HepG2 (cell line): ENCODE data around the gene RGS7. TPM values are rescaled to one million over a fixed set of nuclear protein-coding genes. Genes with fewer than 3 reads are reported as not detected.

ENCODE experiments used
- ATAC-seq: fragments of 200-7000 bp; cut with Tn5 transposase; 3 replicates; pipeline ENCODE4 v1.9.1; 2020; ENCODE audit warnings: mild to moderate bottlenecking, moderate library complexity
- BruUV-seq: library from RNA; stranded (reverse); fragments of 400-500 nt; replicated peaks from 2 replicates; lab custom pipeline; 2021; lab: Mats Ljungman, UMichigan
- CTCF ChIA-PET: fragments of 300-600 bp; formaldehyde crosslinking; extraction: SDS; loops from one replicate; lab custom pipeline; 2021; ENCODE audit warnings: low total read pairs, inconsistent platforms, low intra/inter-chr PET ratio; lab: Yijun Ruan, JAX
- POLR2A ChIA-PET: fragments of 350-600 bp; sonication (Branson Sonifier 250); formaldehyde crosslinking; loops from one replicate; lab custom pipeline; 2020; ENCODE audit warnings: antibody characterized with exemption, inconsistent platforms; lab: Yijun Ruan, JAX
- DNase-seq: peaks from one replicate; pipeline ENCODE4 v3.0.0-alpha.2; 2015; ENCODE audit warnings: low spot score
- FAIRE-seq: peaks from 3 replicates; lab custom pipeline; 2011; peaks lifted over from hg19 to GRCh38; lab: Jason Lieb, UNC
- H2AFZ ChIP-seq: one replicate; pipeline ENCODE4 v1.6.1; 2011; ENCODE audit warnings: low read length, inconsistent platforms
- H3K27ac ChIP-seq: fragments of 300-600 bp; 3 replicates; pipeline ENCODE4 v1.8.0; 2011; ENCODE audit warnings: mixed run types, mild to moderate bottlenecking, mixed read lengths, low read length, inconsistent platforms; ENCODE audit not compliant: insufficient read depth; ENCODE audit errors: extremely low read length
- H3K27me3 ChIP-seq, 2 experiments: fragments of 200-600 bp in 1 of 2; 2 replicates in 1 of 2; 3 replicates in 1 of 2; pipeline versions ENCODE4 v1.6.0 to v1.8.0; 2011; ENCODE audit warnings: low read length in 2 of 2, mild to moderate bottlenecking in 2 of 2, moderate library complexity in 2 of 2, inconsistent platforms in 1 of 2; ENCODE audit not compliant: insufficient read depth in 2 of 2, control insufficient read depth in 1 of 2
- H3K36me3 ChIP-seq, 2 experiments: fragments of 200-600 bp in 1 of 2; replicated peaks in 1 of 2; 2 replicates in 1 of 2; 3 replicates in 1 of 2; pipeline versions ENCODE4 v1.5.1 to v1.8.0; 2011; ENCODE audit warnings: low read length in 2 of 2, inconsistent platforms in 1 of 2; ENCODE audit not compliant: insufficient read depth in 2 of 2, control insufficient read depth in 1 of 2
- H3K4me1 ChIP-seq: 2 replicates; pipeline ENCODE4 v1.5.1; 2012; ENCODE audit warnings: low read length, inconsistent platforms; ENCODE audit not compliant: insufficient read depth
- H3K4me2 ChIP-seq: 2 replicates; pipeline ENCODE4 v1.6.0; 2011; ENCODE audit warnings: low read depth, low read length, inconsistent platforms
- H3K4me3 ChIP-seq, 3 experiments: fragments of 200-600 bp in 1 of 3; sonication (generic), shearing (Covaris generic) in 1 of 3; replicated peaks in 1 of 3; 2 replicates each; pipeline ENCODE4 v1.5.1; 2011 to 2016; ENCODE audit warnings: low read length in 3 of 3, inconsistent platforms in 2 of 3, low read depth in 2 of 3, mild to moderate bottlenecking in 2 of 3, control low read depth in 1 of 3, mixed read lengths in 1 of 3; ENCODE audit not compliant: insufficient read depth in 1 of 3
- H3K79me2 ChIP-seq: one replicate; pipeline ENCODE4 v1.6.1; 2011; ENCODE audit warnings: low read length, inconsistent platforms; ENCODE audit not compliant: insufficient read depth
- H3K9ac ChIP-seq: 2 replicates; pipeline ENCODE4 v1.6.0; 2011; ENCODE audit warnings: mild to moderate bottlenecking, low read depth, low read length, inconsistent platforms; ENCODE audit not compliant: insufficient read depth
- H3K9me3 ChIP-seq: 2 replicates; pipeline ENCODE4 v1.5.1; 2012; ENCODE audit warnings: mild to moderate bottlenecking, low read length
- H4K20me1 ChIP-seq: 2 replicates; pipeline ENCODE4 v1.6.0; 2011; ENCODE audit warnings: inconsistent platforms, mild to moderate bottlenecking, low read length, moderate library complexity; ENCODE audit not compliant: insufficient read depth
- CHD2 ChIP-seq: IDR thresholded peaks from 2 replicates; pipeline ENCODE4 v1.6.1; 2011; ENCODE audit warnings: low read depth, low read length, improper control_type of control experiment
- EZH2 ChIP-seq: conservative IDR thresholded peaks from 2 replicates; pipeline ENCODE4 v1.6.1; 2012; ENCODE audit warnings: mild to moderate bottlenecking, low read depth, low read length, moderate library complexity
- MIER3 ChIP-seq: IDR thresholded peaks from 2 replicates; pipeline ENCODE4 v1.6.1; 2016; ENCODE audit warnings: missing compliant biosample characterization, borderline replicate concordance
- SIN3B ChIP-seq: fragments of 150-350 bp; IDR thresholded peaks from 2 replicates; pipeline ENCODE4 v1.6.1; 2014; ENCODE audit warnings: low read length
- SIX4 ChIP-seq: sonication (generic); formaldehyde crosslinking; IDR thresholded peaks from 2 replicates; pipeline ENCODE4 v1.4.0; 2020; ENCODE audit warnings: missing genetic modification reagents
- SOX5 ChIP-seq: IDR thresholded peaks from 2 replicates; pipeline ENCODE4 v1.6.1; 2016; ENCODE audit warnings: borderline replicate concordance
- ZFYVE20 ChIP-seq: sonication (generic); formaldehyde crosslinking; IDR thresholded peaks from 2 replicates; pipeline ENCODE4 v1.8.0; 2023; ENCODE audit warnings: low read depth, mild to moderate bottlenecking, moderate library complexity, missing genetic modification reagents, borderline replicate concordance
- ZNF367 ChIP-seq: sonication (generic); formaldehyde crosslinking; IDR thresholded peaks from 2 replicates; pipeline ENCODE4 v1.4.0; 2020; ENCODE audit warnings: missing genetic modification reagents, borderline replicate concordance
- ZNF563 ChIP-seq: sonication (generic); formaldehyde crosslinking; IDR thresholded peaks from 2 replicates; pipeline ENCODE4 v1.8.0; 2022; ENCODE audit warnings: mild to moderate bottlenecking, moderate library complexity, missing genetic modification reagents
- ZNF724P ChIP-seq: sonication (generic); formaldehyde crosslinking; IDR thresholded peaks from 2 replicates; pipeline ENCODE4 v1.8.0; 2022; ENCODE audit warnings: missing genetic modification reagents, borderline replicate concordance
- ZNF841 ChIP-seq: sonication (generic); formaldehyde crosslinking; IDR thresholded peaks from 2 replicates; pipeline ENCODE4 v1.8.1; 2023; ENCODE audit warnings: missing genetic modification reagents, borderline replicate concordance
- WGBS: methylation state at CpG from one replicate; pipeline ENCODE4 v1.1.6; 2017; ENCODE audit warnings: low lambda C conversion rate; 5-methylcytosine and 5-hydroxymethylcytosine counted together
- in situ Hi-C: cut with HindIII; loops from 2 replicates; pipeline ENCODE4 v1.10.0; 2017; ENCODE audit warnings: low pct_unique_long_range_greater_than_20kb; ENCODE audit not compliant: extremely low pct_ligation_motif_present
- intact Hi-C: fragments of 100-400 bp; cut with micrococcal nuclease; formaldehyde crosslinking; loops from one replicate; pipeline ENCODE4 v1.10.0; 2022; ENCODE audit not compliant: unreplicated experiment
- polyA plus RNA-seq, 8 experiments: library from polyadenylated mRNA; depleted of rRNA in 3 of 8; stranded (reverse) in 7 of 8; unstranded in 1 of 8; fragments of >200 nt; fragmentation: Illumina TruSeq in 4 of 8; extraction: Trizol in 4 of 8; gene quantifications; 2 replicates each; pipeline versions ENCODE4 v1.2.1 to v1.2.3, GENCODE V29; 2011 to 2016; ENCODE audit warnings: low read depth in 4 of 8, missing spikeins in 1 of 8, mixed read lengths in 1 of 8; ENCODE audit not compliant: insufficient read depth in 1 of 8
- total RNA-seq, 5 experiments: library from RNA; depleted of rRNA; stranded (reverse); fragments of >200 nt; fragmentation: Illumina TruSeq; extraction: Trizol; gene quantifications; 2 replicates each; pipeline ENCODE4 v1.2.3, GENCODE V29; 2016; ENCODE audit warnings: low read depth in 1 of 5
- TF ChIP-seq, protein P1 (sequence below): IDR thresholded peaks from 2 replicates; pipeline ENCODE4 v1.6.1; 2016

The RGS7 gene
- total and polyA plus RNA-seq, 2 of the 13 experiments (the other 11 are each of a cell fraction or from before 2014, with no cell fraction given), result not detected

DNA sequence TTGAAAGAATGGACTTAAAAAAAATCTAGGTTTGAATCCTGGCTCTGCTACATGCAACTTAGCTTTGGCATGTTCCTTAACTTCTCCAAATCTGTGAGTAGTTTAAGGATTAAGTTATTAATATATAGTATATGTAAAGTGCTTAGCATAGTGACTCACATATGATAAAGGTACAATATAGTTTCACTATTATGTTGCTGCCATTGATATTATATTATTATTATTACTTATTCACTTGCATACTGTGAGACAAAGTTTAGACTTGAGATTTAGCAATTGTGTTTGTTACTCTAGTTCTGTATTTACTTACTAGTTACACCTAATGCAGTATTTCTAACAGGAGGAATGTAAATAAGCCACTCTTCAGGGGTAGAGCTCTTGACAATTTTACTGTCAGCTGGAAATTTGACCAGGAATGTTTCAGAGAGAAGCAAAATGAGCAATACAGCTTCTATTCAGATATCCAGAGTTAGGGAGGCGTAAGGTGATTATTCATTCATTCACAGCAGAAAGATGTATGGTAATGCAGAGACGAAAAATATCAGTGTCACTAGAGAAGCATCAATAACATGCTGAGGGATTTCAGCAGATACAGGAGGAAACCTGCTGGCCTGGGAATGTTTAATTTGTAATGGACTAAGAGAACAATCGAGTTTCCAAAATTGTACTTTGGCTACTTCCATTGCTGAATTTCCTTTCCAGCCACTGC, 25.5 kb downstream of the RGS7 start:
- POLR2A ChIA-PET, result no interaction called here
- Histone ChIP-seq H2AFZ (no peak overlapping the region), H3K4me3 (no peak overlapping the region), H4K20me1 (no peaks in the 10 kb centered on the region), H3K9me3 (no peaks in the 10 kb centered on the region), H3K4me2 (no peak overlapping the region), H3K4me1 (no peaks in the 10 kb centered on the region), H3K9ac (no peak overlapping the region), H3K36me3 (no peaks in the 10 kb centered on the region), H3K79me2 (no peaks in the 10 kb centered on the region), H3K27me3 (no peaks in the 10 kb centered on the region; a peak in 1 of 5 replicates), H3K27ac (no peak overlapping the region)
- BruUV-seq, result no TSS peak
- DNase-seq, result no peak
- TF ChIP-seq SIN3B (no peak), SIX4 (no peak), ZNF841 (CRISPR knock-in tag) (no peak), ZNF367 (CRISPR knock-in tag) (no peak), SOX5 (CRISPR knock-in tag) (no peak), ZFYVE20 (CRISPR knock-in tag) (no peak), ZNF563 (CRISPR knock-in tag) (no peak), CHD2 (no peak), ZNF724P (no peak), MIER3 (CRISPR knock-in tag) (no peak), EZH2 (no peak)
- TF ChIP-seq, protein P1, sequence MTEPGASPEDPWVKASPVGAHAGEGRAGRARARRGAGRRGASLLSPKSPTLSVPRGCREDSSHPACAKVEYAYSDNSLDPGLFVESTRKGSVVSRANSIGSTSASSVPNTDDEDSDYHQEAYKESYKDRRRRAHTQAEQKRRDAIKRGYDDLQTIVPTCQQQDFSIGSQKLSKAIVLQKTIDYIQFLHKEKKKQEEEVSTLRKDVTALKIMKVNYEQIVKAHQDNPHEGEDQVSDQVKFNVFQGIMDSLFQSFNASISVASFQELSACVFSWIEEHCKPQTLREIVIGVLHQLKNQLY, result no peak
- in situ Hi-C loops (no loop called here), intact Hi-C loops (loop anchor here (5.0 kb wide), 1 partner anchor 504 kb away; no protein-coding TSS in a partner anchor)
- whole genome bisulfite sequencing, result 15% methylated on average over 3 of the region's 3 CpGs
- ATAC-seq, result no peak
- CTCF ChIA-PET, result no interaction called here
- FAIRE-seq, result no peak
